Hematopoietic multipotent progenitor cell treated with erythropoietin and hydrocortisone succinate and interleukin-3 and kit ligand, for 6 days (in vitro differentiated cells): ENCODE measurements around the gene CD5L.

Source experiments
- DNase-seq: peaks from one replicate; pipeline ENCODE4 v3.0.0-alpha.2; 2015

Gene CD5L

DNA sequence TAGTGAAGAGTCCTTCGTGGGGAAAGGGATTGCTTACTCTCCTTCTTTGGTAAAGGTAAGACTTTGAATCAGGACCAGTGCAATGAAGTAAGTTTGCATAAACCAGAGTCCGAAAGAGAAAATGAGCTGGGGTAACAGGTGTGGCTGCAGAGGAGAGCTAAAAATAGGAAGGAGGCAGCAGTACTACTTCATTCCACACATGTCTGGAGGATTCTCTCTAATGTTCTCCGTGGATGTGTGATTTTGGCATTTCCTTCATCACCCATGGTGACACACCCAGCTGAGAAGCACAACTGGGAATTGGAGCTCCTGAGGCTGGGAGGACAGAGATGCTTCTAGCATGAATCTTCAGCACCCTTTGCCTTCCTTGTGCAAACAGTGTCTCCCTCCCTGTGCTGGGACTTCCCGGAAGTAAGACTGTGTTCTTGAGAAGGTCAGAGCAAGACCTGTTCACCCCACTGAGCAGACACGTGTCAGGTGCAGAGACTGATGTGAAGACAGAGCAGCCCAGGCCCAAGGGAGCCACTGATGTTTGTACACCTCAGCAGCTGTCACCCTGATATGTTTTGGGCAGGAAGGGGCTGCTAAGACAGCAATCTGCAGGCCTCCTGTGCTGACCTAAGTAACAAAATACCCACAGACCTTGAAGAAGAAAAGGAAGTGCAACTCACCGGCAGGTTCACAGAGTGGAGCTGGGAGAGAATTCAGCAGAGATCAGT, 35.0 kb downstream of the CD5L start:
- no peak for DNase-seq

DNA sequence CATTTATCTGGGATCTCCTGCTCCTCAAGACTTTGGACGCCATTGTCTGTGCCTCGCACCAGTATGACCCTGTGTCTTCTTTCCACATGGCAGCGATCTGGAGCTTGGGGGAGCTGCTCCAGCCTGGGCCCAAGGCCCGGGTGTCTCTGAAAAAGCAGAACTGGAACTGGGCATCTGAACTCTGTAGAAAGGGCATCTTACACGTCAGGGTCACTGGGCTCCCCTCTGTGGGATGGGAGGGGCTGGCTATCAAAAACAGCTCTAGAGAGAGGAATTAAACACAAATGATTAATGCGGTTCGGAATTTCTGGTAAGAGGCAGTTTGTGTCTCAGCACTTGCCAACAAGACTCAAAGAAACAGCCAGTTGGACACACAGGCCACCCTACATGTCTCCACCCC, 37.8 kb downstream of the CD5L start:
- DNase-seq, result no peak

DNA sequence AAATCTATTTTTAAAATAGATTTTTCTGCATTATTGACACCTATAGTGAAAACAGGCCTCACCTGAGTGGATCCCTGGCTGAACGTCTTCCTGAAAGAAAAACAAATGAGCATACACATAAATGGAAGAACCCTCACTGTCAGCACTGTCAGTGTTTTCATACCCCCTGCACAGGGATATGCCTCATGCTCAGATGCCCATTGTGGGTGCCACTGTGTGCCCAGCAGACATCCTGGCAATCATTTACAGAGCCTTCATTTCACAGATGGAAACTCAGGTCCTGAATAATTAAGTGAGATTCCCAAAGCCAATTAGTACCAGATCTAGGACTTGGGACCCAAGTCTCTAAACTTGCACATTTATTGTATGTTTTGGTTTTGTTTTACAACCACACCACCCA, 41.6 kb downstream of the CD5L start:
- DNase-seq, result no peak

DNA sequence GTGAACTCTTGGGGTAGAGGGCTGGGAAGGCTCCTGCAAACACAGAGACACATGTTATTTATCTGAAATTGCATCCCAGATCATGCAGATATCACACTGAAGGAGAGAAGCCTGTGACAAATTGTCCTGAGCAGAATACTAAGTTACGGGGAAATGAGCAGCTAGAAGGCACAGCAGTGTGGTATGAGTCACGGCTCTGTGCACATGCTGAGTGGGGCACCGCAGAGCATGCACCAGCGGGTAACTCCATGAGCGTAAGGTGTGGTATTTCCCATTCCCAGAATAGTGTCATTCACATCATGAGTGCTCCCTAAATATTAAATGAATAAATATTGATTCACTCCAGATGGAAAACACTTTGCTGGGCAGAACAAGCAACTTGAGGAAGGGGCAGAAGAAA, 43.4 kb downstream of the CD5L start:
- DNase-seq, result no peak

DNA sequence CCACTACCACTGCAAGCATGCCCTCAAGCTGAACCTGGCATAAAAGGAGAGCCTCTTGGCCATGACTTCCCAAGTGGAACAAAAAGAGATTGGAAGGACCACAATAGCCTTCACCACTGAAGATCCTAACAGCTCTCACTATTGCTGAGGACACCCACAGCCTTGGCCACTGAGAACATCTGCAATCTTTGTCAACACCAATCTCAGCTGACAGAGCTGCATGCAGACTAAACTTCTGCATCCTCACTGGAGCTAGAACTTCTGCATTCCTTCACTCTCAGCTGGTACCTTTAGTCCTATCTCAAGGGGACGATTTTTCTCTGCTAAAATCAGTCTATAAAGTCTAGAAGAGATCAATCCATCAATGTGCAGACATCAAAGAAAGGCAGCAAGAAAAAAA, 56.4 kb downstream of the CD5L start:
- DNase-seq, result peak; percentile 9

DNA sequence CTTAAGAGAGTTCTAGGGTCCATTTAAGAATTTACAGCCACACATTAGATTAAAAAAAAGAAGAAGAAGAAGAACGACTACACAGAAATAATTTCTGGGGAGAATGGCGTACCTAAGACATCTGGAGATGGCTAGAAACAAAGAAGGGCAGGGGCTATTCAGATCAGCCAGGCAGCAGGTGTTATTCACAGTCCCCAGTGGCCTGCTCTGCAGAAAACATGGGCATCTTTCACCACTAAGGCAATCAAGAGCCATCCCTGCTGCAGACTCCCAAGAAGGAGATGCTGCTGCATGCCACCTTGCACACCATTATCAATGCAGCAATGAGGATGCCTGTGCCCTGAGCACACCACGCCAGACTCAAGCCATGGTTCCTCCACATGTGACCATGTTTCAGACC, 56.8 kb downstream of the CD5L start:
- no peak for DNase-seq

DNA sequence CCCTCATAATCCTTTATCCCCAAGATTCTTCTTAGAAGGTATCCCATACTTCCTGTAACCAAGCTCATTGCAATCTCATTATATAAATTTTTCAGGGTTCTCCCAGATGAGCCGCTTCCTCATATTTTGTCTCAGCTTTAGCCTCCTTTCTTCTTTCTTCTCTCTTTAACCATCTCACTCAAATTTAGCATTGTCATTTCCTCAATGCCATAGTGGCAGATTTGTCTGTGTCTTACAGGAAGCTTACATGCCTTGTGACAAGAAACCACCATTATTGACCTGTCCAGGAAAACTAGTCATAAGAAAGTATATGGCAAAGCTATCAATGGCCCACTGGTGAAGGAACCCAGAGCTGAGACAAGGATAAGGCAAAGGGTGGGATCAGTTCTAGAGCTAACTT, 58.7 kb downstream of the CD5L start:
- DNase-seq, result peak; percentile 45

DNA sequence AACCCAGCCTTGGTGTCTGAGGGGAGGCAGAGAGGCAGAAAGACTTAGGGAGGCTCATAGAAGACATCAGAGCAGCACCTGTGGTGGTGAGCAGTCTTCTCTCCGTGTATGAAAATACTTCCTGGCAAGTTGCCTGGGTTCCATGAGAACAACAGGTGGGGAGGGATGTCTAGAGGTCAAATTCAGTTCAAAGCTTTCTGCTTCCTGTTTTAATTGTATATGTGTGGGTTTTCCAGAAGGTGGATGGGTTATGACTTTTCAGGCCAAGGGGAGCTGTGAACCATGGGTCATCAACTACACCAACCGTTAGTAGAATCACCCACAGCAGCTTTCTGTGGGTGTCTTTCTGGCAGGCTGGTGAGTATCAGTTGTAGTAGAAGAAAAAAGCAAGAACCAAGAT, 60.6 kb downstream of the CD5L start:
- DNase-seq, result no peak
